Hepatocyte (in vitro differentiated cells): ENCODE measurements around the gene ARHGAP15. TPM values are rescaled to one million over a fixed set of nuclear protein-coding genes. Genes with fewer than 3 reads are reported as not detected.

Experiments
- DNase-seq: peaks from one replicate; pipeline ENCODE4 v3.0.0-alpha.2; 2016; ENCODE audit warnings: low spot score
- H2AFZ ChIP-seq: fragments of 200-600 bp; sonication (generic); 2 replicates; pipeline ENCODE4 v1.6.0; 2016; ENCODE audit warnings: antibody characterized with exemption, mild to moderate bottlenecking
- H3K27ac ChIP-seq: fragments of 200-600 bp; sonication (generic); 2 replicates; pipeline ENCODE4 v1.5.1; 2016; ENCODE audit warnings: mild to moderate bottlenecking
- H3K27me3 ChIP-seq: fragments of 200-600 bp; sonication (generic); 2 replicates; pipeline ENCODE4 v1.6.1; 2016
- H3K36me3 ChIP-seq: fragments of 200-600 bp; sonication (generic); replicated peaks from 2 replicates; pipeline ENCODE4 v1.5.1; 2016; ENCODE audit warnings: low read depth; ENCODE audit not compliant: insufficient read depth
- H3K4me1 ChIP-seq: fragments of 200-600 bp; sonication (generic); 2 replicates; pipeline ENCODE4 v1.5.1; 2016; ENCODE audit warnings: mild to moderate bottlenecking, moderate library complexity; ENCODE audit not compliant: insufficient read depth
- H3K4me2 ChIP-seq: fragments of 200-600 bp; sonication (generic); 2 replicates; pipeline ENCODE4 v1.6.0; 2016
- H3K4me3 ChIP-seq: fragments of 200-600 bp; sonication (generic); 2 replicates; pipeline ENCODE4 v1.5.1; 2016; ENCODE audit warnings: mild to moderate bottlenecking
- H3K79me2 ChIP-seq: fragments of 200-600 bp; sonication (generic); 2 replicates; pipeline ENCODE4 v1.6.0; 2017; ENCODE audit warnings: mild to moderate bottlenecking
- H3K9me2 ChIP-seq: fragments of 200-600 bp; sonication (generic); replicated peaks from 2 replicates; pipeline ENCODE4 v1.6.0; 2017; ENCODE audit warnings: mild to moderate bottlenecking; ENCODE audit not compliant: insufficient read depth
- H3K9me3 ChIP-seq: fragments of 200-600 bp; sonication (generic); 2 replicates; pipeline ENCODE4 v1.5.1; 2016; ENCODE audit warnings: low read depth, mild to moderate bottlenecking
- H4K20me1 ChIP-seq: fragments of 200-600 bp; sonication (generic); 2 replicates; pipeline ENCODE4 v1.6.0; 2016; ENCODE audit warnings: mild to moderate bottlenecking; ENCODE audit not compliant: insufficient read depth, poor library complexity, severe bottlenecking
- CTCF ChIP-seq: fragments of 200-600 bp; sonication (generic); IDR thresholded peaks from 2 replicates; pipeline ENCODE4 v1.5.1; 2016; ENCODE audit warnings: antibody characterized with exemption, mild to moderate bottlenecking; ENCODE audit not compliant: poor library complexity
- EZH2 ChIP-seq: fragments of 200-600 bp; sonication (generic); IDR thresholded peaks from 2 replicates; pipeline ENCODE4 v1.6.1; 2016; ENCODE audit warnings: antibody characterized with exemption, mild to moderate bottlenecking, borderline replicate concordance
- EZH2phosphoT487 ChIP-seq: fragments of 200-600 bp; sonication (generic); IDR thresholded peaks from one replicate; pipeline ENCODE4 v1.6.1; 2018; ENCODE audit warnings: antibody characterized with exemption, mild to moderate bottlenecking, low read depth, moderate library complexity; ENCODE audit not compliant: unreplicated experiment, severe bottlenecking
- WGBS: methylation state at CpG from one replicate; pipeline ENCODE4 v1.1.6; 2016; ENCODE audit warnings: low lambda C conversion rate; ENCODE audit errors: missing lambda C conversion rate; 5-methylcytosine and 5-hydroxymethylcytosine counted together
- polyA plus RNA-seq: library from polyadenylated mRNA; unstranded; fragments of >200 nt; fragmentation: Nextera tagmentation; extraction: Ambion mirVana; gene quantifications from 2 replicates; pipeline ENCODE4 v1.2.1, GENCODE V29; 2016
- total RNA-seq: library from RNA; depleted of rRNA; stranded (reverse); fragments of >200 nt; gene quantifications from 2 replicates; pipeline ENCODE4 v1.2.3, GENCODE V29; 2014

ARHGAP15 gene
- total and polyA plus RNA-seq, 2 experiments from 2014 or later: 0.17 TPM; not detected in 1

- no peaks in the 10 kb centered on the region for H3K79me2 ChIP-seq
- peaks cover 6% of the 10 kb centered on the region for H3K27me3 ChIP-seq
- DNase-seq: no peak
- no peak overlapping the region for H2AFZ ChIP-seq
- no peaks in the 10 kb centered on the region for H4K20me1 ChIP-seq
- H3K4me1 ChIP-seq: no peaks in the 10 kb centered on the region
- WGBS: 72% methylated on average over 3 of the region's 3 CpGs
- no peaks in the 10 kb centered on the region for H3K9me3 ChIP-seq
- H3K36me3 ChIP-seq: no peaks in the 10 kb centered on the region
- H3K4me2 ChIP-seq: no peak overlapping the region
- no peak overlapping the region for H3K4me3 ChIP-seq
- no peak for TF ChIP-seq EZH2
- TF ChIP-seq EZH2phosphoT487: no peak
- TF ChIP-seq CTCF: no peak
- H3K27ac ChIP-seq: no peak overlapping the region
- H3K9me2 ChIP-seq: no peaks in the 10 kb centered on the region
Measured at GRCh38 chr2:143258126-143258892, 129.1 kb downstream of the ARHGAP15 start.

GRCh38 chr2:143259368-143259958, 130.2 kb downstream of the ARHGAP15 start:
- 18% methylated on average over 5 of the region's 5 CpGs for WGBS
- H3K4me1 ChIP-seq: no peaks in the 10 kb centered on the region
- H3K9me3 ChIP-seq: no peaks in the 10 kb centered on the region
- TF ChIP-seq CTCF: peak; percentile 93
- no peak for TF ChIP-seq EZH2phosphoT487
- TF ChIP-seq EZH2: no peak
- H3K79me2 ChIP-seq: no peaks in the 10 kb centered on the region
- peak overlapping the region; percentile 61 for H3K4me2 ChIP-seq
- no peaks in the 10 kb centered on the region for H3K9me2 ChIP-seq
- peak; percentile 82 for DNase-seq
- no peaks in the 10 kb centered on the region for H4K20me1 ChIP-seq
- no peaks in the 10 kb centered on the region for H3K36me3 ChIP-seq
- H3K4me3 ChIP-seq: no peak overlapping the region
- H3K27me3 ChIP-seq: peaks cover 6% of the 10 kb centered on the region
- no peak overlapping the region for H3K27ac ChIP-seq
- peak overlapping the region; percentile 11 for H2AFZ ChIP-seq

GRCh38 chr2:143261986-143262385, 132.8 kb downstream of the ARHGAP15 start:
- H3K27ac ChIP-seq: no peak overlapping the region
- H3K79me2 ChIP-seq: no peaks in the 10 kb centered on the region
- no peak overlapping the region for H3K4me3 ChIP-seq
- no peak overlapping the region for H2AFZ ChIP-seq
- H3K4me1 ChIP-seq: no peaks in the 10 kb centered on the region
- no peaks in the 10 kb centered on the region for H3K9me3 ChIP-seq
- H3K9me2 ChIP-seq: no peaks in the 10 kb centered on the region
- WGBS: 92% methylated on average over 4 of the region's 4 CpGs
- H3K27me3 ChIP-seq: peaks cover 5% of the 10 kb centered on the region
- no peaks in the 10 kb centered on the region for H3K36me3 ChIP-seq
- no peaks in the 10 kb centered on the region for H4K20me1 ChIP-seq
- no peak overlapping the region for H3K4me2 ChIP-seq
- TF ChIP-seq CTCF: no peak
- TF ChIP-seq EZH2: no peak
- no peak for TF ChIP-seq EZH2phosphoT487
- peak; percentile 6 for DNase-seq
